T-helper 22 cell (primary cell): Measurements from ENCODE around the gene PRKN.
"Not testable (repeated sequence)": the region's sequence is repeated elsewhere in the genome, so short reads cannot be mapped to it uniquely, and the experiment has no call there.

Source experiments
- DNase-seq: peaks from one replicate; pipeline ENCODE4 v3.0.0-alpha.2; 2020; ENCODE audit warnings: low read depth

Gene PRKN

GRCh38 chr6:161901740-161902426, 825.7 kb downstream of the PRKN start:
- no peak for DNase-seq

GRCh38 chr6:161894436-161894835, 833.1 kb downstream of the PRKN start:
- no peak for DNase-seq

GRCh38 chr6:161891542-161891941, 836.0 kb downstream of the PRKN start:
- no peak for DNase-seq

GRCh38 chr6:161890832-161891297, 836.7 kb downstream of the PRKN start:
- no peak for DNase-seq

GRCh38 chr6:161890133-161890831, 837.3 kb downstream of the PRKN start:
- DNase-seq: no peak

GRCh38 chr6:161889324-161889723, 838.2 kb downstream of the PRKN start:
- no peak for DNase-seq

GRCh38 chr6:161886545-161886944, 841.0 kb downstream of the PRKN start:
- not testable (repeated sequence) for DNase-seq

GRCh38 chr6:161884782-161885181, 842.8 kb downstream of the PRKN start:
- no peak for DNase-seq

- DNase-seq: no peak
These were observed 845.3 kb downstream of the PRKN start for GRCh38 chr6:161882196-161882765.

GRCh38 chr6:161880056-161880455, 847.5 kb downstream of the PRKN start:
- no peak for DNase-seq

- no peak for DNase-seq
These were observed 851.3 kb downstream of the PRKN start for GRCh38 chr6:161876231-161876630.

- DNase-seq: no peak
These were observed 857.2 kb downstream of the PRKN start for GRCh38 chr6:161870236-161870901.

- DNase-seq: no peak
These were observed 858.1 kb downstream of the PRKN start for GRCh38 chr6:161869491-161869890.

- DNase-seq: no peak
These were observed 861.0 kb downstream of the PRKN start for GRCh38 chr6:161866570-161866969.

GRCh38 chr6:161861061-161861460, 866.5 kb downstream of the PRKN start:
- DNase-seq: not testable (repeated sequence)

- DNase-seq: no peak
These were observed 873.9 kb downstream of the PRKN start for GRCh38 chr6:161853657-161854056.

- not testable (repeated sequence) for DNase-seq
These were observed 876.1 kb downstream of the PRKN start for GRCh38 chr6:161851486-161851885.

GRCh38 chr6:161850562-161850961, 877.0 kb downstream of the PRKN start:
- DNase-seq: no peak

GRCh38 chr6:161847628-161848027, 879.9 kb downstream of the PRKN start:
- DNase-seq: no peak

GRCh38 chr6:161844804-161845203, 882.8 kb downstream of the PRKN start:
- no peak for DNase-seq

GRCh38 chr6:161843066-161843465, 884.5 kb downstream of the PRKN start:
- DNase-seq: no peak

- no peak for DNase-seq
These were observed 887.2 kb downstream of the PRKN start for GRCh38 chr6:161840380-161840779.
